C4-2B (cell line): Measurements from ENCODE around the gene NOX4.
"Not testable (repeated sequence)": the region's sequence is repeated elsewhere in the genome, so short reads cannot be mapped to it uniquely, and the experiment has no call there.

Source experiments
- ZFX ChIP-seq: fragments of 450-650 bp; IDR thresholded peaks from 2 replicates; pipeline ENCODE4 v1.6.1; 2017
- TF ChIP-seq, protein P1 (sequence below): fragments of 450-650 bp; conservative IDR thresholded peaks from 2 replicates; pipeline ENCODE4 v1.5.1; 2017; ENCODE audit warnings: mild to moderate bottlenecking

- TF ChIP-seq, protein P1, sequence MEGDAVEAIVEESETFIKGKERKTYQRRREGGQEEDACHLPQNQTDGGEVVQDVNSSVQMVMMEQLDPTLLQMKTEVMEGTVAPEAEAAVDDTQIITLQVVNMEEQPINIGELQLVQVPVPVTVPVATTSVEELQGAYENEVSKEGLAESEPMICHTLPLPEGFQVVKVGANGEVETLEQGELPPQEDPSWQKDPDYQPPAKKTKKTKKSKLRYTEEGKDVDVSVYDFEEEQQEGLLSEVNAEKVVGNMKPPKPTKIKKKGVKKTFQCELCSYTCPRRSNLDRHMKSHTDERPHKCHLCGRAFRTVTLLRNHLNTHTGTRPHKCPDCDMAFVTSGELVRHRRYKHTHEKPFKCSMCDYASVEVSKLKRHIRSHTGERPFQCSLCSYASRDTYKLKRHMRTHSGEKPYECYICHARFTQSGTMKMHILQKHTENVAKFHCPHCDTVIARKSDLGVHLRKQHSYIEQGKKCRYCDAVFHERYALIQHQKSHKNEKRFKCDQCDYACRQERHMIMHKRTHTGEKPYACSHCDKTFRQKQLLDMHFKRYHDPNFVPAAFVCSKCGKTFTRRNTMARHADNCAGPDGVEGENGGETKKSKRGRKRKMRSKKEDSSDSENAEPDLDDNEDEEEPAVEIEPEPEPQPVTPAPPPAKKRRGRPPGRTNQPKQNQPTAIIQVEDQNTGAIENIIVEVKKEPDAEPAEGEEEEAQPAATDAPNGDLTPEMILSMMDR: not testable (repeated sequence)
- not testable (repeated sequence) for TF ChIP-seq ZFX
Measured at GRCh38 chr11:89354513-89354912, 136.7 kb downstream of the NOX4 start.
